ENCODE results near the gene ZGPAT.
A peak's percentile ranks its signal among the peaks of the same experiment; 100 is the strongest.

The ZGPAT gene

GRCh38 chr20:63705232-63706026 lies 2.4 kb upstream of the ZGPAT start:
- TF ChIP-seq CTCF (IDR thresholded peaks at IDR 0.05) = no peak

GRCh38 chr20:63706027-63706695 lies 1.7 kb upstream of the ZGPAT start:
- TF ChIP-seq CTCF (IDR thresholded peaks at IDR 0.05) = no peak

- peak; percentile 66 for TF ChIP-seq CTCF (IDR thresholded peaks at IDR 0.05)
Observed at GRCh38 chr20:63706852-63707557, 834 bp upstream of the ZGPAT start.

- TF ChIP-seq CTCF (IDR thresholded peaks at IDR 0.05) = no peak
Observed at GRCh38 chr20:63708301-63709148, 686 bp downstream of the ZGPAT start.

- no peak for TF ChIP-seq CTCF (IDR thresholded peaks at IDR 0.05)
Observed at GRCh38 chr20:63709149-63709527, 1.3 kb downstream of the ZGPAT start.

- TF ChIP-seq CTCF (IDR thresholded peaks at IDR 0.05) = no peak
Observed at GRCh38 chr20:63711085-63711645, 3.3 kb downstream of the ZGPAT start.

- no peak for TF ChIP-seq CTCF (IDR thresholded peaks at IDR 0.05)
Observed at GRCh38 chr20:63712191-63712590, 4.4 kb downstream of the ZGPAT start.

Measured in LNCAP (cell line).